Smooth muscle cell (in vitro differentiated cells): Measurements from ENCODE around the gene ARHGEF17. TPM values are rescaled to one million over a fixed set of nuclear protein-coding genes. Genes with fewer than 3 reads are reported as not detected.
A peak's percentile ranks its signal among the peaks of the same experiment; 100 is the strongest.

Source experiments
- DNase-seq: peaks from one replicate; lab custom pipeline; 2025; ENCODE audit not compliant: unreplicated experiment; lab: John Stamatoyannopoulos, UW
- H2AFZ ChIP-seq: fragments of 200-600 bp; sonication (generic); 2 replicates; pipeline ENCODE4 v1.6.0; 2016; ENCODE audit warnings: antibody characterized with exemption, low read depth, mild to moderate bottlenecking
- H3F3A ChIP-seq: fragments of 200-600 bp; sonication (generic); 2 replicates; pipeline ENCODE4 v1.6.0; 2017; ENCODE audit warnings: antibody characterized with exemption, low read depth
- H3K27ac ChIP-seq: fragments of 200-600 bp; sonication (generic); 2 replicates; pipeline ENCODE4 v1.5.1; 2016; ENCODE audit warnings: low read depth, mild to moderate bottlenecking
- H3K27me3 ChIP-seq: fragments of 200-600 bp; sonication (generic); 2 replicates; pipeline ENCODE4 v1.6.1; 2016; ENCODE audit warnings: low read depth, mild to moderate bottlenecking
- H3K36me3 ChIP-seq: fragments of 200-600 bp; sonication (generic); 2 replicates; pipeline ENCODE4 v1.5.1; 2016; ENCODE audit warnings: low read depth
- H3K4me1 ChIP-seq: fragments of 200-600 bp; sonication (generic); 2 replicates; pipeline ENCODE4 v1.5.1; 2016; ENCODE audit warnings: low read depth
- H3K4me2 ChIP-seq: fragments of 200-600 bp; sonication (generic); 2 replicates; pipeline ENCODE4 v1.6.0; 2016; ENCODE audit warnings: mild to moderate bottlenecking
- H3K4me3 ChIP-seq: fragments of 200-600 bp; sonication (generic); 2 replicates; pipeline ENCODE4 v1.5.1; 2016; ENCODE audit warnings: mild to moderate bottlenecking
- H3K79me2 ChIP-seq: fragments of 200-600 bp; sonication (generic); 2 replicates; pipeline ENCODE4 v1.6.0; 2016; ENCODE audit warnings: low read depth, mild to moderate bottlenecking
- H3K9ac ChIP-seq: fragments of 200-600 bp; sonication (generic); 2 replicates; pipeline ENCODE4 v1.6.0; 2016; ENCODE audit warnings: low read depth
- H3K9me3 ChIP-seq: fragments of 200-600 bp; sonication (generic); replicated peaks from 2 replicates; pipeline ENCODE4 v1.5.1; 2016; ENCODE audit warnings: low read depth
- H4K20me1 ChIP-seq: fragments of 200-600 bp; sonication (generic); 2 replicates; pipeline ENCODE4 v1.6.0; 2016; ENCODE audit warnings: low read depth
- WGBS: methylation state at CpG from one replicate; pipeline ENCODE4 v1.1.7; 2016; ENCODE audit warnings: low lambda C conversion rate; 5-methylcytosine and 5-hydroxymethylcytosine counted together
- polyA plus RNA-seq: library from polyadenylated mRNA; unstranded; fragments of >200 nt; fragmentation: Nextera tagmentation; extraction: Ambion mirVana; gene quantifications from 2 replicates; pipeline ENCODE4 v1.2.1, GENCODE V29; 2016
- total RNA-seq: library from RNA; depleted of rRNA; stranded (reverse); fragments of >200 nt; gene quantifications from 2 replicates; pipeline ENCODE4 v1.2.3, GENCODE V29; 2014
- TF ChIP-seq, protein P1 (sequence below): fragments of 200-600 bp; sonication (generic); IDR thresholded peaks from 2 replicates; pipeline ENCODE4 v1.5.1; 2017; ENCODE audit warnings: borderline replicate concordance, mild to moderate bottlenecking, antibody characterized with exemption; ENCODE audit not compliant: insufficient read depth, poor library complexity, severe bottlenecking

The ARHGEF17 gene
- total and polyA plus RNA-seq, 2 experiments from 2014 or later = 18.0 to 27.8 TPM

DNA sequence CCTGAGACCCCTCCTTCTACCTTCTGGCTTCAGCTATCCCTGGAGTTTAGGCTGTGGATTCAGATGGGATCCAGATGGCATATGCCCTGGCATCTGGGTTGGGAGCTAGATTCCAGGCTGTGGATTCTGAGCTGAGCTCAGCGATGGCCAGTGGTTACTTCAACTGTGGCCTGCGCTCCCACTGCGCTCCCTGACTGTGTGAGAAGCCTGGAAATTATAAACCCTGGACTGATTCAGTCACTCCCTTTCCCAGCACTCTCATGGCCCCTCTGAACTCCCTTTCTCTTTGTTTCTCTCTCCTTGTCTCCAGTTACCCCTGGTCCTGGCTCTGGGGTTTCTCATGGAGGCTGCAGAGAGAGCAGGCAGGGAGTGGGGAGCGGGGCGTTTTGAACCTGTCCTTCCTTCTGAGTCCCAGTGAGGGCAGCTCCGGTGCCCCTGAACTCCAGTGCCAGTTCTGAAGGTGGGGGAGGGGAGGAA, 4.8 kb downstream of the ARHGEF17 start:
- peak overlapping the region; percentile 39 for H3K4me3 ChIP-seq
- peaks cover 87% of the 10 kb centered on the region for H3K79me2 ChIP-seq
- no peak overlapping the region for H2AFZ ChIP-seq
- peak overlapping the region; percentile 74 for H3K27ac ChIP-seq
- peaks cover 71% of the 10 kb centered on the region for H3K4me1 ChIP-seq
- H3K4me2 ChIP-seq = peak overlapping the region; percentile 99
- no peaks in the 10 kb centered on the region for H3K9me3 ChIP-seq
- DNase-seq = no peak
- H3K27me3 ChIP-seq = no peaks in the 10 kb centered on the region
- H3F3A ChIP-seq = peaks cover 8% of the 10 kb centered on the region
- H3K9ac ChIP-seq = peak overlapping the region; percentile 18
- H3K36me3 ChIP-seq = no peaks in the 10 kb centered on the region
- H4K20me1 ChIP-seq = peaks cover 86% of the 10 kb centered on the region
- 58% methylated on average over 6 of the region's 6 CpGs for WGBS
- TF ChIP-seq, protein P1, sequence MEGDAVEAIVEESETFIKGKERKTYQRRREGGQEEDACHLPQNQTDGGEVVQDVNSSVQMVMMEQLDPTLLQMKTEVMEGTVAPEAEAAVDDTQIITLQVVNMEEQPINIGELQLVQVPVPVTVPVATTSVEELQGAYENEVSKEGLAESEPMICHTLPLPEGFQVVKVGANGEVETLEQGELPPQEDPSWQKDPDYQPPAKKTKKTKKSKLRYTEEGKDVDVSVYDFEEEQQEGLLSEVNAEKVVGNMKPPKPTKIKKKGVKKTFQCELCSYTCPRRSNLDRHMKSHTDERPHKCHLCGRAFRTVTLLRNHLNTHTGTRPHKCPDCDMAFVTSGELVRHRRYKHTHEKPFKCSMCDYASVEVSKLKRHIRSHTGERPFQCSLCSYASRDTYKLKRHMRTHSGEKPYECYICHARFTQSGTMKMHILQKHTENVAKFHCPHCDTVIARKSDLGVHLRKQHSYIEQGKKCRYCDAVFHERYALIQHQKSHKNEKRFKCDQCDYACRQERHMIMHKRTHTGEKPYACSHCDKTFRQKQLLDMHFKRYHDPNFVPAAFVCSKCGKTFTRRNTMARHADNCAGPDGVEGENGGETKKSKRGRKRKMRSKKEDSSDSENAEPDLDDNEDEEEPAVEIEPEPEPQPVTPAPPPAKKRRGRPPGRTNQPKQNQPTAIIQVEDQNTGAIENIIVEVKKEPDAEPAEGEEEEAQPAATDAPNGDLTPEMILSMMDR = no peak

DNA sequence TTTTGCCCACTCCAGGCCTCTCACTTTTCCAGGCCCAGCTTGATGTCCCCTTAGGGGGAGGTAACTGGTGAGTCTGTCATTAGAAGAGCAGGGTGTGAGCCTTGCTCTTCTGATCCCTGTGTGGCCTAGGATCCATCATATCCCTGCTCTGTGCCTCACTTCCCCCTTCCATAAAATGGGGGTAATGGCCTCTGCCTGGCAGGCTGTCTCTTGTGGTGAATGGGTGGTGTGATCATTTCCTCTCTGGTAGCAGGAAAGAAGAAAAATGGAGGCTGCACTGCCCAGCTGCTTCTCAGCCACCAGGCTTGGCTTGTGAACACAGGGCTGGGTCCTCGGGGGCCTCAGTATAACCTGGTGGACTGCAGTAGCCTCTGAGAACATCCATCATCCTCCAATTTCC, 5.6 kb downstream of the ARHGEF17 start:
- Histone ChIP-seq H3K4me1 (peaks cover 71% of the 10 kb centered on the region), H4K20me1 (peaks cover 93% of the 10 kb centered on the region), H3K27ac (peak overlapping the region; percentile 74), H3F3A (peaks cover 8% of the 10 kb centered on the region), H3K36me3 (no peaks in the 10 kb centered on the region), H3K4me3 (peak overlapping the region; percentile 39), H3K9ac (peak overlapping the region; percentile 18), H3K27me3 (no peaks in the 10 kb centered on the region), H3K9me3 (no peaks in the 10 kb centered on the region), H2AFZ (no peak overlapping the region), H3K4me2 (peak overlapping the region; percentile 99), H3K79me2 (peaks cover 95% of the 10 kb centered on the region)
- no peak for DNase-seq
- WGBS = 100% methylated on average over 1 of the region's 1 CpG
- TF ChIP-seq, protein P1 = no peak

DNA sequence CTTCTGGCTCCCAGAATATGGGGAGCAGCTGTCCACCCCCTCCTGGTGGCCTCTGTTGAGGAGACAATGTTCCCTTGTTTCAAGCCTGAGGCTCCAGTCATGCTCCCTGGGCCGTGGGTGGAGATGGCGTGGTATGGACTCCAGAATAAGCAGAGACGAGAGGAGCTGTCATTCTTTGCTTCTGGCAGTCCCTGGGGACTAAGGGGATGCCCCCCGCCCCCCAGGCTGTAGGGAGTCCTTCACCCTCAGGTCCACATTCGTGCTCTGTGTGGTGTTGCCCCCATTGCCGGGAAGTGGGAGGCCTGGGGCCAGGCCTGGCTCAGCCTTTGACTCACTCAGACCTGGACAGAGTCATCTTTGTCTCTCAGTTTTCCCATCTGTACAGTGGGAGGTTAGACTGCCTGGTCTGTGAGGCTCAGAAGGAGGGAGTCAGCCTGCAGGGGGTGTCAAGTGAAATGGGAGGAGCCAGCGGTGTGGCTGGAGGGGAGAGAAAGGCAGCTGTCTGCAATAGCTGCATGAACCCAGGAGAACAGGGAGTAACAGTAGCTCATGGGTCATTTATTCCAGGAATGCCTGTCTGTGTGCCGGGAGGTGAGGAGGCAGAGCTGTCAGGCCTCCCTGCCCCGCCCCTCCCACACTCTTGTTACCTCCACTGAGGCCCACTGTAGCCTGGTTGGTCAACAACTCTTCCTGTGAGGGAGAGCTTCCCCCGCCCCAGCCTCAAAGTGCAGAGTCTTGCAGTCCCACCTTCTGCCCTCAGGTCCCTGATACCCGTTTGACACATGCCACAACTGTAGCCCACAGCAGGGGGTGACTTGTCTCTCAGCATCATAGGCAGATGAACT, 6.3 kb downstream of the ARHGEF17 start:
- Histone ChIP-seq H3K9ac (peak overlapping the region; percentile 49), H3K4me3 (peak overlapping the region; percentile 39), H3F3A (peaks cover 8% of the 10 kb centered on the region), H3K27me3 (no peaks in the 10 kb centered on the region), H3K4me2 (peak overlapping the region; percentile 99), H3K79me2 (peaks cover 100% of the 10 kb centered on the region), H3K36me3 (no peaks in the 10 kb centered on the region), H2AFZ (no peak overlapping the region), H3K27ac (peak overlapping the region; percentile 74), H3K4me1 (peaks cover 71% of the 10 kb centered on the region), H3K9me3 (no peaks in the 10 kb centered on the region), H4K20me1 (peaks cover 95% of the 10 kb centered on the region)
- 48% methylated on average over 11 of the region's 11 CpGs for WGBS
- TF ChIP-seq, protein P1 = no peak
- no peak for DNase-seq
